Endothelial cell of umbilical vein (primary cell): Measurements from ENCODE around the gene FHIT.

Source experiments
- CTCF ChIP-seq, 2 donors: IDR thresholded peaks; 1 replicate in 1 of 2; 2 replicates in 1 of 2; pipeline ENCODE4 v1.5.1; 2011; ENCODE audit warnings: low read length in 2 of 2, mild to moderate bottlenecking in 2 of 2, moderate library complexity in 2 of 2, control low read depth in 1 of 2, inconsistent platforms in 1 of 2, low read depth in 1 of 2; ENCODE audit not compliant: insufficient read depth in 1 of 2; ENCODE audit errors: extremely low read depth in 1 of 2
- EZH2 ChIP-seq: IDR thresholded peaks from 2 replicates; pipeline ENCODE4 v1.6.1; 2012; ENCODE audit warnings: borderline replicate concordance, low read depth, mild to moderate bottlenecking, moderate library complexity, low read length, inconsistent platforms; ENCODE audit not compliant: severe bottlenecking
- FOS ChIP-seq: IDR thresholded peaks from 2 replicates; pipeline ENCODE4 v1.6.1; 2011; ENCODE audit warnings: mild to moderate bottlenecking, low read length, moderate library complexity, borderline replicate concordance; ENCODE audit not compliant: insufficient read depth
- JUN ChIP-seq: IDR thresholded peaks from 2 replicates; pipeline ENCODE4 v1.6.1; 2011; ENCODE audit warnings: borderline replicate concordance, low read depth; ENCODE audit not compliant: insufficient read length, insufficient read depth
- MAX ChIP-seq: IDR thresholded peaks from 2 replicates; pipeline ENCODE4 v1.6.1; 2011; ENCODE audit not compliant: insufficient read depth, insufficient read length
- MYC ChIP-seq: IDR thresholded peaks from one replicate; pipeline ENCODE4 v1.6.1; 2011; ENCODE audit warnings: mild to moderate bottlenecking, low read depth, low read length
- POLR2A ChIP-seq: IDR thresholded peaks from 2 replicates; pipeline ENCODE4 v1.6.1; 2012; ENCODE audit warnings: low read depth, mild to moderate bottlenecking, control low read depth, low read length
- POLR2AphosphoS5 ChIP-seq: IDR thresholded peaks from 2 replicates; pipeline ENCODE4 v1.6.1; 2012; ENCODE audit warnings: low read depth, mild to moderate bottlenecking, control low read depth, low read length, moderate library complexity; ENCODE audit not compliant: insufficient read depth

DNA sequence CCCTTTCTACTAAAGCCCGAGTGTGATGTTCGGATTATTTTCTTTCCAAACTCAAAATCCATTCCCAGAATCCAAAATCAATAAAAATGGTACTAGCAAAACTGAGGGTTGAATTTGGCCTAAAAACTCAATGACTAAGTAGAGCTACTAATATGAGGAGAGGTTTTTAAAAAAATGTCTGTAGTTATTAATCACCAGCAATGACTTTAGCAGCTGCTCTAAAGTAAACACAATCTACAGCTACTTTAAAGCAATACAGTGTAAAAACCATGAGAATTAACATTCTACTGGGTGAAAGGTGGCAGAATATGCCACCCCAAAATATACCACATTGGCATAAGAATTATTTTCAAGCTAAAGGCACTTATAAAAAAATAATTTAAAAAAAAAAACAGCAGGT, 23.5 kb downstream of the FHIT start:
- TF ChIP-seq POLR2AphosphoS5: no peak
- TF ChIP-seq CTCF (IDR thresholded peaks at IDR 0.05; ENCODE audit: extremely low read depth in 1 of 2, insufficient read depth in 1 of 2, low read depth in 1 of 2, low read length in 2 of 2): no peak
- no peak for TF ChIP-seq MAX
- no peak for TF ChIP-seq EZH2
- no peak for TF ChIP-seq FOS
- no peak for TF ChIP-seq JUN
- no peak for TF ChIP-seq POLR2A
- TF ChIP-seq MYC: no peak
